Measurements from ENCODE around the gene KPNA3.
"Not testable (repeated sequence)": the region's sequence is repeated elsewhere in the genome, so short reads cannot be mapped to it uniquely, and the experiment has no call there.

Gene KPNA3

DNA sequence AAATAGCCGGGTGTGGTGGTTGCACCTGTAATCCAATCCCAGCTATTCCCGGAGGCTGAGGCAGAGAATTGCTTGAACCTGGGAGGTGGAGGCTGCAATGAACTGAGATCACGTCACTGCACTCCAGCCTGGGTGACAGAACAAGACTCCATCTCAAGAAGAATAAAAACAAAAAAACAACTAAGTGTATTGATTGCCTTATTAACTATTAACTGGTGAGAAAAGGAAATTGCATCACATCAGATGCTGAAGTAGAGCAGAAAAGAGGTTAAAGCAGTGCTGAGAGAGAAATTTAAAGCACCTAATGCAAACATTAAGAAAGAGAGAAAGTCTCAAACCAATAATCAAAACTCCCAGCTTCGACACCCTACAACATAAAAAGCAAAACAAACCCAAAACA, 38.3 kb downstream of the KPNA3 start:
- DNase-seq (ENCODE audit: low read depth, low spot score): no peak

DNA sequence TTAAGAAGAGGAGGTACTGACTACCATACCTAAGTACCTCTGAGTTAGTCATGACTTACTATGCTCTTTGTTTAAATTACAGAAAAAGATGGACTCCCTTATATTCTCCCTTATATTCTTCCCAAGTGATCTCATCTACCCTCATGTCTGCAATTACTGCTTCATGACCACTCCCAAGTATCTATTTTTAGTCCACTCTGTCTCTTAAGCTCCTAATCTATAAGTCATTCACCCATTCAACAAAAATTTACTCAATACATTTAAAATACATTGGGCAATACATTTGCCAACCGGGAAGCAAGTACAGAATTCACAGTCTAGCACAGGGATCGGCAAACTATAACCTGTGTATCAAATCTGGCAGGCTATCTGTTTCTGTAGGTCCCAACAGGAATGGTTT, 42.6 kb downstream of the KPNA3 start:
- no peak for DNase-seq (ENCODE audit: low read depth, low spot score)

DNA sequence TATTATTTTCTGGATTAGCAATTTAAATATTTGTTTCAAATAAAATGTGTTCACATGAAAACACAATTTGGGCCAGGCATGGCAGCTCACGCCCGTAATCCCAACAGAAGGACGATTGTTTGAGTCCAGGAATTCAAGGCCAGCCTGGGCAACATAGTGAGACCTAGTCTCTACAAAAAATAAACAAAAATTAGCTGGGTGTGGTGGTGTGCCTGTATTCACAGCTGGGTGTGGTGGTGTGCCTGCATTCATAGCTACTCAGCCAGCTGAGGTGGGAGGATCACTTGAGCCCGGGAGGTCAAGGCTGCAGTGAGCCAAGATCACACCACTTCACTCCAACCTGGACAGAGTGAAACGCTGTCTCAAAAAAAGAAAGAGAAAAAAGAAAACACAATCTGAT, 46.4 kb downstream of the KPNA3 start:
- no peak for DNase-seq (ENCODE audit: low read depth, low spot score)

DNA sequence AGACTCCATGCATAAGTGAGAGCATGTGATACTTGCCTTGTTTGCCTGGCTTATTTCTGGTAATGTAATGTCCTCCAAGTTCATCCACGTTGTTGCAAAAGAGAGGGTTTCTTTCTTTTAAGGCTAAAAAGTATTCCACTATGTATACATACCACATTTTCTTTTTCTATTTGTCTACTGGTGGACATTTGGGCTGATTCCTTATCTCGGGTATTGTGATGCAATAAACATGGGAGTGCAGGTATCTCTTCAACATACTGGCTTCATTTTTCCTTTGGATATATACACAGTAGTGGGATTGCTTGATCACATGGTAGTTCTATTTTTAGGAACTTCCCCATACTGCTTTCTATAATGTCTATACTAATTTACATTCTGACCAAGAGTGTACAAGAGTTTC, 51.6 kb downstream of the KPNA3 start:
- DNase-seq (ENCODE audit: low read depth, low spot score): no peak

GRCh38 chr13:49739498-49740187, 52.8 kb downstream of the KPNA3 start:
- no peak for DNase-seq (ENCODE audit: low read depth, low spot score)

GRCh38 chr13:49733181-49733951, 59.1 kb downstream of the KPNA3 start:
- DNase-seq (ENCODE audit: low read depth, low spot score): no peak

DNA sequence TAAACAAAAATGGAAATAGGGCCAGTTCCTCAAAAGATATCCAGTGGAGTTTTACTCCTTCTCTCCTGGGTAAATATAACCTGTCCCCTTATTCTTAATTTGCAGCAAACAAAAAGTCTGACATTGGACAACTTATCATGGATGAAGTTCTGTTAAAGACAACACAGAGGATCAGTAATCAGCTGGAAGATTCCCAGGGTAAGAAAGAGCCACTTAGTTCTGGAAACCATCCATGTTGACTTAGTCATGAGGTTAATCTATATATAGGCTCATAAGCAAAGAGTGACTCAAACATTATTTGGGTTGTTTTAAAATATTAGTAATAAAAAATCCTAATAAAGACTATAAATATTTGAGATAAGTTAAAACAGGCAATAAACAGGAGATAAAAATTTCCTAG, 60.7 kb downstream of the KPNA3 start:
- no peak for DNase-seq (ENCODE audit: low read depth, low spot score)

GRCh38 chr13:49716615-49717014, 75.9 kb downstream of the KPNA3 start:
- no peak for DNase-seq (ENCODE audit: low read depth, low spot score)

- DNase-seq (ENCODE audit: low read depth, low spot score): no peak
These were observed 77.7 kb downstream of the KPNA3 start for GRCh38 chr13:49714757-49715156.

DNA sequence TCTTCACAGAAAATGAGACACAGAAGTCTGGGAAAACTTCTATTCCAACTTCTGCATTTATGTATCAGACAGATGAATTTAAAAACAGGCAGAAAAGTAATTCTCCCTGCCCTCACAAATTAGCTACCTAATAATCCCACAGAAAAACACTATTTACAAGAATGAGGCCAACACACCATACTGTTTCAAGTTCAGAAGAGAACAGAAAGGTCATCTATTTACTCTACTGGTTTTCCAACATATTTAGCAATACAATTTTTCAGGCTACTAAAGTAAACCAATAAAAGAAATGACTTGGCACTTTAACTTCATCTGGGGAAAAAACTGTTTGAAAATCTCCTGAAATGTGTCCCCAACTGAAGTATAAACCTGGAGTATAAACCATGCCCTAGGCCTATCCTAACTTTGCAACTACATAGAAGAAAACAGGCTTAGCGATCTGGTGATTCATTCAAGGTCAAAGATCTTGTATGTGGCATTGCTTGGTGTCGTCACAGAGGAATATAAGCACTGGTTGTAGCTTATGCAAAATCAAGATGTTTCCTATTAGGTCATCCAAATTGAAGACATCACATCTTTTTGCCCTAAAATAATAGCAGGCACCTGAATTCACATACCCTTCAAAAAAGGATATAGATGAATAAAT, 81.1 kb downstream of the KPNA3 start:
- no peak for DNase-seq (ENCODE audit: low read depth, low spot score)

- not testable (repeated sequence) for DNase-seq (ENCODE audit: low read depth, low spot score)
These were observed 88.2 kb downstream of the KPNA3 start for GRCh38 chr13:49704264-49704663.

- no peak for DNase-seq (ENCODE audit: low read depth, low spot score)
These were observed 91.0 kb downstream of the KPNA3 start for GRCh38 chr13:49701491-49701890.

GRCh38 chr13:49697468-49697867, 95.0 kb downstream of the KPNA3 start:
- DNase-seq (ENCODE audit: low read depth, low spot score): no peak

DNA sequence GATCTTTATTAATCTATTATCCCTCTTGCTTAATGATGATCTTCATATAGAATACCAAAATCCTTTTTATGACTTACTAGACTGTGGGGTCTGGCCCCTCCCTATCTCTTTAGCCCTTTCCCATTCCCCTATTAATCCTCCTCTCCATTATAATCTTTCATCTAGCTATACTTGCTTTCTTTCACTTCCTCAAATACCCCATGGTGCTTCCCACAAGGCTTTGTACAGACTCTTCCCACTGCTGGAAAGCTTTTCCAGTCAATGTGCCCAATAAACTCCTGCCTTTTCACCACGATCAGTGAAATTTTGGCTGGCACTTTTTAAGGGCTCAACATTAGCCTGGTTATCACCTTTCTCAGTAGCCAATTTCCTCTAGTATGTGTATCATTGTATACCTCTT, 98.0 kb downstream of the KPNA3 start:
- no peak for DNase-seq (ENCODE audit: low read depth, low spot score)

DNA sequence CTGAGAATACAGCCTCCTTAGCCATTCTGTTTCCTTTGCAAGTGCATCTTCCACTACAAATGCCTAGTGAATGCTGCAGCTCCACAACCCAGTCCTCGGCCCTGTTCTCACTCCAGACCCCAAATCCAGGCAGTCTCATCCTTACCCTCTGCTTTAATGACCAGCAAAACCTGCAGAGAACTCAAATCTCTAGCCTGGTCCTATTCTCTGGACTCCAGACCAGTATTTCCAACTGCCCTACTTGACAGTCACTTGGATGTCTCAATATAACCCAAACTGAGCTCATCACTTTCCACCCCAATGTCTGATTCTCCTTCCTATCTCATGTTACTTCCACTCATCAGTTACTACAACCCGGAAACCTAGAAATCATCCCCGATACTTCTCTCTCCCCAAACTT, 98.6 kb downstream of the KPNA3 start:
- DNase-seq (ENCODE audit: low read depth, low spot score): no peak

DNA sequence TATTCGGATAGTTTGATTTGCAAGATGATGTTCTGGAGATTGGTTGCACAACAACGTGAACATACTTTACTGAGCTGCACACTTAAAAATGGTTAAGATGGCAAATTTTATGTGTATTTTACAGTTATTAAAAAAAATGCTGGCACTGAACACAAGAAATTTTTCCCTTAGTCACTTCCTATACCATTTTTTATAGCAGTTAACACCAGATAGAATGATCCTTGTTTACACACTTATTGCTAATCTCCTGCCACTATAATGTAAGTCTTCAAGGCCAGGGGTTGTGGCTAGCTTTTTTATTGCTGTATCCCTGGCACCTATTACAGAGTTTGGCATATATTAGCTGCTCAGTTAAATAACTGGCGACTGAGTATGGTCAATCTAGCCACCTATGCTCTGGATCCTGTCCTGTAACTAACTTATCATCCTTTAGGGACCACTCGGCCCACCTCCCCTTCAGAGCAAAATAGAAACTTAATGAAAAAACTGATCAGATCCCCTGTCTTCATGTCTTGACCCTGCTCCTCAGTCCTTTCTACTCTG, 99.2 kb downstream of the KPNA3 start:
- DNase-seq (ENCODE audit: low read depth, low spot score): no peak

- peak; percentile 77 for DNase-seq (ENCODE audit: low read depth, low spot score)
These were observed 101.3 kb downstream of the KPNA3 start, which contains the start of gene EBPL for GRCh38 chr13:49690995-49691784. TSS of gene EBPL (minus strand) at chr13:49691486. CDS start at chr13:49691424, 62 bp downstream.

DNA sequence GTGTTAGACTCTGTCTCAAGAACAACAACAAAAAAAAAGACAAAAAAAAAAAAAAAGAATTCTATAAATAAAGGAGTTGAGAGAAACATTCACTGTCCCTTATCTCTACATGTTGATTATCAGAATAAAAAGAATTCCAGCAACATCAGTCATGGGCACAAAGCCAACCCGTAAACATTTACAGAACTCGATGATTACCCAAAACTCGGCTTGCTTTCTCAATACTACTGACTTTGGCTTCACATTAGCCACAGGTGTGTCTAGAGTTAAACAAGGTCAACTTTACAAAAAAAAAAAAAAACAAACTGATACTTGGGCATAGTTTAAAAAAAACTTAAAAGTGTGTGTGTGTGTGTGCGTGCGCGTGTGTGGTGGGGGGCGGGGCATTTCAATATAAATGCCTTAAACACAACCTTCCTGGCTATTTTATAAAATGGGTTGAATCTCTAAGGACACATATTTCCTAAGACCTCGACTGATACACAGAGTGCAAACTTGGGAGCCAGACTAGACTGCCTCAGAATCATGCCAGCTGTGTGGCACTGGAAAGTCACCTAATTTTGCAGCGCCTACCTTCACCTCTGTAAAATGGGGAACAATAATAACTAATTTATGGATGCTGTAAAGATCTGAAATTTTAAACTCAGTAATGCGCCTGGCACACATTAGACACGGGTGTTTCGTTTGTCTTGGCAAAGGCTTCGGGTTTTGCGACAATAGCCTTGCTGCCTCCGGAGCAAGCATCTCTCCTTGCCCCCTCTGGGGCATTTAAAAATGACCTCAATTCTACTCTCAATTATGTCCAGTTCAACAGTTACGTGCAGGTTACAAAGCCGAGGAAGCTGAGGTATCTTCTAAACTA, 102.1 kb downstream of the KPNA3 start:
- DNase-seq (ENCODE audit: low read depth, low spot score): no peak

- no peak for DNase-seq (ENCODE audit: low read depth, low spot score)
These were observed 109.0 kb downstream of the KPNA3 start for GRCh38 chr13:49683489-49683888.

DNA sequence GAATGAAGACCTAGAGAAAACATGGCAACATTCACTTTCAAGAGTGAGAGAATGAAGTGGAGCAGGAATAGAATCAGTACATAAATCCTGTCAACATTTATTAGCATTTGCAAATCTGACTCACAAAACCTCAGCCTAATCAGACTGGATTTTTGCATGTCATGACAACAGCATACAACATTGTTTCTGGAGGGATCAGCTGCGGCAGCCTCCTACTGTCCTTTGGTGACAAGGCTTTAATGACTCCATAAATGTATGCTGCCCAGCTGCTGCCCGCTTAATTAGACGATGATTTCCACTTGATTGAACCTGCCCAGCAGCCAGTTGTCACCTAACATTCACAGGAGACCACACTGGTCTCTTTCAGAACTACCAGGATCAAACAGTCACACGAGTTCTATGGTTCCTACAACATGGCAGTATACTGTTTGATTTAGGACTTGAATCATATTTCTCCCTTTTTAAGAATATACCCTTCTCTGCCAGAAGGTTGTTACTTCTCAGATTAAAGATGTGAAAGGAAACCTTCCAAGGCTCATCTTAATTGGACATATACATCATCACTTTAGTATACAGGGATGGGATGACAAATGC, 110.5 kb downstream of the KPNA3 start:
- DNase-seq (ENCODE audit: low read depth, low spot score): no peak
